HepG2 (cell line): ENCODE measurements around the gene PKMYT1. TPM values are rescaled to one million over a fixed set of nuclear protein-coding genes. Genes with fewer than 3 reads are reported as not detected.
A peak's percentile ranks its signal among the peaks of the same experiment; 100 is the strongest.

Experiments used
- DR1 ChIP-seq: sonication (generic); formaldehyde crosslinking; IDR thresholded peaks from 2 replicates; pipeline ENCODE4 v1.8.0; 2021; ENCODE audit warnings: mild to moderate bottlenecking, missing genetic modification reagents, inconsistent platforms
- IKZF4 ChIP-seq: sonication (generic); formaldehyde crosslinking; IDR thresholded peaks from 2 replicates; pipeline ENCODE4 v1.5.1; 2020; ENCODE audit warnings: borderline replicate concordance, mild to moderate bottlenecking, low read depth, missing genetic modification reagents; ENCODE audit errors: not compliant biosample characterization
- NFATC3 ChIP-seq: sonication (generic); formaldehyde crosslinking; IDR thresholded peaks from 2 replicates; pipeline ENCODE4 v1.5.1; 2020; ENCODE audit warnings: mild to moderate bottlenecking, missing genetic modification reagents
- PPARG ChIP-seq: conservative IDR thresholded peaks from 2 replicates; pipeline ENCODE4 v1.6.1; 2016; ENCODE audit warnings: missing biosample characterization, missing genetic modification reagents
- RBFOX2 ChIP-seq: fragments of 200-400 bp; formaldehyde crosslinking; IDR thresholded peaks from 2 replicates; pipeline ENCODE4 v1.6.1; 2017; ENCODE audit warnings: low read depth, mild to moderate bottlenecking, low read length
- RFXANK ChIP-seq: IDR thresholded peaks from 2 replicates; pipeline ENCODE4 v1.6.1; 2016
- TBP ChIP-seq: sonication (generic); formaldehyde crosslinking; IDR thresholded peaks from 2 replicates; pipeline ENCODE4 v1.5.0; 2020; ENCODE audit warnings: missing genetic modification reagents
- YY1 ChIP-seq: IDR thresholded peaks from 2 replicates; pipeline ENCODE4 v1.6.1; 2011; ENCODE audit warnings: low read length, low read depth, moderate library complexity, mild to moderate bottlenecking; ENCODE audit not compliant: insufficient read depth, insufficient replicate concordance
- ZNF20 ChIP-seq: sonication (generic); formaldehyde crosslinking; IDR thresholded peaks from 2 replicates; pipeline ENCODE4 v1.4.0; 2020; ENCODE audit warnings: mild to moderate bottlenecking, moderate library complexity, missing genetic modification reagents
- ZNF768 ChIP-seq: sonication (generic); formaldehyde crosslinking; IDR thresholded peaks from 2 replicates; pipeline ENCODE4 v1.4.0; 2020; ENCODE audit warnings: missing genetic modification reagents
- ZSCAN25 ChIP-seq: sonication (generic); formaldehyde crosslinking; IDR thresholded peaks from 2 replicates; pipeline ENCODE4 v1.8.0; 2022; ENCODE audit warnings: mild to moderate bottlenecking, missing genetic modification reagents
- polyA plus RNA-seq, 8 experiments: library from polyadenylated mRNA; depleted of rRNA in 3 of 8; stranded (reverse) in 7 of 8; unstranded in 1 of 8; fragments of >200 nt; fragmentation: Illumina TruSeq in 4 of 8; extraction: Trizol in 4 of 8; gene quantifications; 2 replicates each; pipeline versions ENCODE4 v1.2.1 to v1.2.3, GENCODE V29; 2011 to 2016; ENCODE audit warnings: low read depth in 4 of 8, missing spikeins in 1 of 8, mixed read lengths in 1 of 8; ENCODE audit not compliant: insufficient read depth in 1 of 8
- total RNA-seq, 5 experiments: library from RNA; depleted of rRNA; stranded (reverse); fragments of >200 nt; fragmentation: Illumina TruSeq; extraction: Trizol; gene quantifications; 2 replicates each; pipeline ENCODE4 v1.2.3, GENCODE V29; 2016; ENCODE audit warnings: low read depth in 1 of 5
- TF ChIP-seq, protein P1 (sequence below): sonication (generic); formaldehyde crosslinking; IDR thresholded peaks from 2 replicates; pipeline ENCODE4 v1.9.0; 2022; ENCODE audit warnings: low read depth, missing genetic modification reagents
- TF ChIP-seq, protein P2 (sequence below): sonication (generic); formaldehyde crosslinking; IDR thresholded peaks from 2 replicates; pipeline ENCODE4 v1.9.0; 2022; ENCODE audit warnings: missing genetic modification reagents, mild to moderate bottlenecking, borderline replicate concordance
- TF ChIP-seq, protein P3 (sequence below): IDR thresholded peaks from 2 replicates; pipeline ENCODE4 v1.6.1; 2016; ENCODE audit warnings: missing compliant biosample characterization, missing genetic modification reagents, borderline replicate concordance
- TF ChIP-seq, protein P4 (sequence below): sonication (generic); formaldehyde crosslinking; IDR thresholded peaks from 2 replicates; pipeline ENCODE4 v1.4.0; 2020; ENCODE audit warnings: missing genetic modification reagents
- TF ChIP-seq, protein P5 (sequence below): sonication (generic); formaldehyde crosslinking; IDR thresholded peaks from 2 replicates; pipeline ENCODE4 v1.4.0; 2020; ENCODE audit warnings: missing genetic modification reagents, borderline replicate concordance
- TF ChIP-seq, protein P6 (sequence below): IDR thresholded peaks from 2 replicates; pipeline ENCODE4 v1.6.1; 2018; ENCODE audit warnings: missing genetic modification reagents, mild to moderate bottlenecking, missing compliant biosample characterization

Gene PKMYT1
- total and polyA plus RNA-seq, 2 of the 13 experiments (the other 11 are each of a cell fraction or from before 2014, with no cell fraction given) = 7.0 to 27.8 TPM

- TF ChIP-seq, protein P1, sequence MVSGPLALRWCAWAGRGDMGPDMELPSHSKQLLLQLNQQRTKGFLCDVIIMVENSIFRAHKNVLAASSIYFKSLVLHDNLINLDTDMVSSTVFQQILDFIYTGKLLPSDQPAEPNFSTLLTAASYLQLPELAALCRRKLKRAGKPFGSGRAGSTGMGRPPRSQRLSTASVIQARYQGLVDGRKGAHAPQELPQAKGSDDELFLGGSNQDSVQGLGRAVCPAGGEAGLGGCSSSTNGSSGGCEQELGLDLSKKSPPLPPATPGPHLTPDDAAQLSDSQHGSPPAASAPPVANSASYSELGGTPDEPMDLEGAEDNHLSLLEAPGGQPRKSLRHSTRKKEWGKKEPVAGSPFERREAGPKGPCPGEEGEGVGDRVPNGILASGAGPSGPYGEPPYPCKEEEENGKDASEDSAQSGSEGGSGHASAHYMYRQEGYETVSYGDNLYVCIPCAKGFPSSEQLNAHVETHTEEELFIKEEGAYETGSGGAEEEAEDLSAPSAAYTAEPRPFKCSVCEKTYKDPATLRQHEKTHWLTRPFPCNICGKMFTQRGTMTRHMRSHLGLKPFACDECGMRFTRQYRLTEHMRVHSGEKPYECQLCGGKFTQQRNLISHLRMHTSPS (CRISPR knock-in tag) = peak; percentile 88
- TF ChIP-seq RFXANK = no peak
- TF ChIP-seq ZSCAN25 (CRISPR knock-in tag) = peak; percentile 99
- TF ChIP-seq, protein P2, sequence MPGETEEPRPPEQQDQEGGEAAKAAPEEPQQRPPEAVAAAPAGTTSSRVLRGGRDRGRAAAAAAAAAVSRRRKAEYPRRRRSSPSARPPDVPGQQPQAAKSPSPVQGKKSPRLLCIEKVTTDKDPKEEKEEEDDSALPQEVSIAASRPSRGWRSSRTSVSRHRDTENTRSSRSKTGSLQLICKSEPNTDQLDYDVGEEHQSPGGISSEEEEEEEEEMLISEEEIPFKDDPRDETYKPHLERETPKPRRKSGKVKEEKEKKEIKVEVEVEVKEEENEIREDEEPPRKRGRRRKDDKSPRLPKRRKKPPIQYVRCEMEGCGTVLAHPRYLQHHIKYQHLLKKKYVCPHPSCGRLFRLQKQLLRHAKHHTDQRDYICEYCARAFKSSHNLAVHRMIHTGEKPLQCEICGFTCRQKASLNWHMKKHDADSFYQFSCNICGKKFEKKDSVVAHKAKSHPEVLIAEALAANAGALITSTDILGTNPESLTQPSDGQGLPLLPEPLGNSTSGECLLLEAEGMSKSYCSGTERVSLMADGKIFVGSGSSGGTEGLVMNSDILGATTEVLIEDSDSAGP (CRISPR knock-in tag) = peak; percentile 45; the same call in 1 of the 2 replicates
- TF ChIP-seq IKZF4 (CRISPR knock-in tag) = no peak
- TF ChIP-seq PPARG (CRISPR knock-in tag) = 0 out of 2 replicates have a peak, but pooled peaks have one; percentile 16
- TF ChIP-seq TBP (CRISPR knock-in tag) = no peak
- TF ChIP-seq, protein P3, sequence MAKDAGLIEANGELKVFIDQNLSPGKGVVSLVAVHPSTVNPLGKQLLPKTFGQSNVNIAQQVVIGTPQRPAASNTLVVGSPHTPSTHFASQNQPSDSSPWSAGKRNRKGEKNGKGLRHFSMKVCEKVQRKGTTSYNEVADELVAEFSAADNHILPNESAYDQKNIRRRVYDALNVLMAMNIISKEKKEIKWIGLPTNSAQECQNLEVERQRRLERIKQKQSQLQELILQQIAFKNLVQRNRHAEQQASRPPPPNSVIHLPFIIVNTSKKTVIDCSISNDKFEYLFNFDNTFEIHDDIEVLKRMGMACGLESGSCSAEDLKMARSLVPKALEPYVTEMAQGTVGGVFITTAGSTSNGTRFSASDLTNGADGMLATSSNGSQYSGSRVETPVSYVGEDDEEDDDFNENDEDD (CRISPR knock-in tag) = no peak
- TF ChIP-seq, protein P4, sequence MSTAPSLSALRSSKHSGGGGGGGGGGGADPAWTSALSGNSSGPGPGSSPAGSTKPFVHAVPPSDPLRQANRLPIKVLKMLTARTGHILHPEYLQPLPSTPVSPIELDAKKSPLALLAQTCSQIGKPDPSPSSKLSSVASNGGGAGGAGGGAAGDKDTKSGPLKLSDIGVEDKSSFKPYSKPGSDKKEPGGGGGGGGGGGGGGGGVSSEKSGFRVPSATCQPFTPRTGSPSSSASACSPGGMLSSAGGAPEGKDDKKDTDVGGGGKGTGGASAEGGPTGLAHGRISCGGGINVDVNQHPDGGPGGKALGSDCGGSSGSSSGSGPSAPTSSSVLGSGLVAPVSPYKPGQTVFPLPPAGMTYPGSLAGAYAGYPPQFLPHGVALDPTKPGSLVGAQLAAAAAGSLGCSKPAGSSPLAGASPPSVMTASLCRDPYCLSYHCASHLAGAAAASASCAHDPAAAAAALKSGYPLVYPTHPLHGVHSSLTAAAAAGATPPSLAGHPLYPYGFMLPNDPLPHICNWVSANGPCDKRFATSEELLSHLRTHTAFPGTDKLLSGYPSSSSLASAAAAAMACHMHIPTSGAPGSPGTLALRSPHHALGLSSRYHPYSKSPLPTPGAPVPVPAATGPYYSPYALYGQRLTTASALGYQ = peak; percentile 57; the same call in 1 of the 2 replicates
- peak; percentile 44 for TF ChIP-seq YY1
- TF ChIP-seq, protein P5, sequence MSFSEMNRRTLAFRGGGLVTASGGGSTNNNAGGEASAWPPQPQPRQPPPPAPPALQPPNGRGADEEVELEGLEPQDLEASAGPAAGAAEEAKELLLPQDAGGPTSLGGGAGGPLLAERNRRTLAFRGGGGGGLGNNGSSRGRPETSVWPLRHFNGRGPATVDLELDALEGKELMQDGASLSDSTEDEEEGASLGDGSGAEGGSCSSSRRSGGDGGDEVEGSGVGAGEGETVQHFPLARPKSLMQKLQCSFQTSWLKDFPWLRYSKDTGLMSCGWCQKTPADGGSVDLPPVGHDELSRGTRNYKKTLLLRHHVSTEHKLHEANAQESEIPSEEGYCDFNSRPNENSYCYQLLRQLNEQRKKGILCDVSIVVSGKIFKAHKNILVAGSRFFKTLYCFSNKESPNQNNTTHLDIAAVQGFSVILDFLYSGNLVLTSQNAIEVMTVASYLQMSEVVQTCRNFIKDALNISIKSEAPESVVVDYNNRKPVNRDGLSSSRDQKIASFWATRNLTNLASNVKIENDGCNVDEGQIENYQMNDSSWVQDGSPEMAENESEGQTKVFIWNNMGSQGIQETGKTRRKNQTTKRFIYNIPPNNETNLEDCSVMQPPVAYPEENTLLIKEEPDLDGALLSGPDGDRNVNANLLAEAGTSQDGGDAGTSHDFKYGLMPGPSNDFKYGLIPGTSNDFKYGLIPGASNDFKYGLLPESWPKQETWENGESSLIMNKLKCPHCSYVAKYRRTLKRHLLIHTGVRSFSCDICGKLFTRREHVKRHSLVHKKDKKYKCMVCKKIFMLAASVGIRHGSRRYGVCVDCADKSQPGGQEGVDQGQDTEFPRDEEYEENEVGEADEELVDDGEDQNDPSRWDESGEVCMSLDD = peak; percentile 76; the same call in 1 of the 2 replicates
- TF ChIP-seq ZNF768 (CRISPR knock-in tag) = no peak
- TF ChIP-seq RBFOX2 = peak; percentile 75
- peak; percentile 59 for TF ChIP-seq DR1 (CRISPR knock-in tag)
- TF ChIP-seq ZNF20 (CRISPR knock-in tag) = no peak
- TF ChIP-seq, protein P6, sequence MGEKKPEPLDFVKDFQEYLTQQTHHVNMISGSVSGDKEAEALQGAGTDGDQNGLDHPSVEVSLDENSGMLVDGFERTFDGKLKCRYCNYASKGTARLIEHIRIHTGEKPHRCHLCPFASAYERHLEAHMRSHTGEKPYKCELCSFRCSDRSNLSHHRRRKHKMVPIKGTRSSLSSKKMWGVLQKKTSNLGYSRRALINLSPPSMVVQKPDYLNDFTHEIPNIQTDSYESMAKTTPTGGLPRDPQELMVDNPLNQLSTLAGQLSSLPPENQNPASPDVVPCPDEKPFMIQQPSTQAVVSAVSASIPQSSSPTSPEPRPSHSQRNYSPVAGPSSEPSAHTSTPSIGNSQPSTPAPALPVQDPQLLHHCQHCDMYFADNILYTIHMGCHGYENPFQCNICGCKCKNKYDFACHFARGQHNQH = peak; percentile 25; the same call in 1 of the 2 replicates
- TF ChIP-seq NFATC3 (CRISPR knock-in tag) = no peak
These were observed 10.4 kb downstream of the PKMYT1 start (continued) for GRCh38 chr16:2969545-2970521.
